Hepatocyte (in vitro differentiated cells): ENCODE measurements around the gene CLIC6.

Experiments used
- EZH2phosphoT487 ChIP-seq: fragments of 200-600 bp; sonication (generic); IDR thresholded peaks from one replicate; pipeline ENCODE4 v1.6.1; 2018; ENCODE audit warnings: antibody characterized with exemption, mild to moderate bottlenecking, low read depth, moderate library complexity; ENCODE audit not compliant: unreplicated experiment, severe bottlenecking
- TF ChIP-seq, protein P1 (sequence below): fragments of 200-600 bp; sonication (generic); IDR thresholded peaks from 2 replicates; pipeline ENCODE4 v1.5.1; 2016; ENCODE audit warnings: antibody characterized with exemption, mild to moderate bottlenecking; ENCODE audit not compliant: poor library complexity

DNA sequence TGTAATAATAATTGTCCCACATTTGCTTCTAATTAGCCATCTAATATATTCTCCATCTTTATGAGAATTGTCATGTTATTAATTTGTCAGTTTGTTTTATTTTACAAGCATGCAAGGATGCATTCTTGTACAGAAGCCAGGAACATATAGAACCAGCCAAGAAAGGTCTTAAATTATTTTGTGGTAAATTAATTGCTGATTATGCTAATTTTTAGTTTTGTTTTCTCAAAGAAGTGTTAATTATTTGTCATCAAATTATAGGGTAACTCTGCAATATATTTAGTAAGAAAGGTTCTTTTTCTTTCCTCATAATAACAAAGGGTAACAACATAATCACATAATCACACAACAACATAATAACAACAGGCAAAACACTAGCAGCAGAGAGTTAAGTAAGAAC is 5.7 kb downstream of the CLIC6 start:
- TF ChIP-seq, protein P1, sequence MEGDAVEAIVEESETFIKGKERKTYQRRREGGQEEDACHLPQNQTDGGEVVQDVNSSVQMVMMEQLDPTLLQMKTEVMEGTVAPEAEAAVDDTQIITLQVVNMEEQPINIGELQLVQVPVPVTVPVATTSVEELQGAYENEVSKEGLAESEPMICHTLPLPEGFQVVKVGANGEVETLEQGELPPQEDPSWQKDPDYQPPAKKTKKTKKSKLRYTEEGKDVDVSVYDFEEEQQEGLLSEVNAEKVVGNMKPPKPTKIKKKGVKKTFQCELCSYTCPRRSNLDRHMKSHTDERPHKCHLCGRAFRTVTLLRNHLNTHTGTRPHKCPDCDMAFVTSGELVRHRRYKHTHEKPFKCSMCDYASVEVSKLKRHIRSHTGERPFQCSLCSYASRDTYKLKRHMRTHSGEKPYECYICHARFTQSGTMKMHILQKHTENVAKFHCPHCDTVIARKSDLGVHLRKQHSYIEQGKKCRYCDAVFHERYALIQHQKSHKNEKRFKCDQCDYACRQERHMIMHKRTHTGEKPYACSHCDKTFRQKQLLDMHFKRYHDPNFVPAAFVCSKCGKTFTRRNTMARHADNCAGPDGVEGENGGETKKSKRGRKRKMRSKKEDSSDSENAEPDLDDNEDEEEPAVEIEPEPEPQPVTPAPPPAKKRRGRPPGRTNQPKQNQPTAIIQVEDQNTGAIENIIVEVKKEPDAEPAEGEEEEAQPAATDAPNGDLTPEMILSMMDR, result no peak
- no peak for TF ChIP-seq EZH2phosphoT487
